OCI-LY7 (cell line): ENCODE measurements around the gene DOP1A.

ENCODE experiments used
- CTCF ChIP-seq: fragments of 200-600 bp; sonication (generic); conservative IDR thresholded peaks from 2 replicates; pipeline ENCODE4 v1.5.1; 2014; ENCODE audit warnings: mild to moderate bottlenecking, antibody characterized with exemption, low read length, moderate library complexity, mixed read lengths
- EZH2phosphoT487 ChIP-seq: fragments of 200-600 bp; sonication (generic); IDR thresholded peaks from 2 replicates; pipeline ENCODE4 v1.6.1; 2018; ENCODE audit warnings: low read depth, borderline replicate concordance, mild to moderate bottlenecking, mixed run types, antibody characterized with exemption, low read length, moderate library complexity, mixed read lengths

GRCh38 chr6:83119742-83120300, 52.4 kb downstream of the DOP1A start:
- TF ChIP-seq CTCF (no peak), EZH2phosphoT487 (no peak)
